Measurements from ENCODE around the gene IFNA8.

GRCh38 chr9:21415493-21416267 is 6.8 kb downstream of the IFNA8 start:
- TF ChIP-seq CTCF (conservative IDR thresholded peaks at IDR 0.05 in 1 of 2, IDR thresholded peaks at IDR 0.05 in 1 of 2; ENCODE audit: extremely low read depth in 1 of 2, insufficient read depth in 1 of 2, low read depth in 1 of 2, low read length in 2 of 2) (no peak), EZH2 (IDR thresholded peaks at IDR 0.05; ENCODE audit: borderline replicate concordance, low read length) (no peak)

All from mammary epithelial cell (primary cell).